Measurements from ENCODE around the gene LDLRAD4.

Gene LDLRAD4

DNA sequence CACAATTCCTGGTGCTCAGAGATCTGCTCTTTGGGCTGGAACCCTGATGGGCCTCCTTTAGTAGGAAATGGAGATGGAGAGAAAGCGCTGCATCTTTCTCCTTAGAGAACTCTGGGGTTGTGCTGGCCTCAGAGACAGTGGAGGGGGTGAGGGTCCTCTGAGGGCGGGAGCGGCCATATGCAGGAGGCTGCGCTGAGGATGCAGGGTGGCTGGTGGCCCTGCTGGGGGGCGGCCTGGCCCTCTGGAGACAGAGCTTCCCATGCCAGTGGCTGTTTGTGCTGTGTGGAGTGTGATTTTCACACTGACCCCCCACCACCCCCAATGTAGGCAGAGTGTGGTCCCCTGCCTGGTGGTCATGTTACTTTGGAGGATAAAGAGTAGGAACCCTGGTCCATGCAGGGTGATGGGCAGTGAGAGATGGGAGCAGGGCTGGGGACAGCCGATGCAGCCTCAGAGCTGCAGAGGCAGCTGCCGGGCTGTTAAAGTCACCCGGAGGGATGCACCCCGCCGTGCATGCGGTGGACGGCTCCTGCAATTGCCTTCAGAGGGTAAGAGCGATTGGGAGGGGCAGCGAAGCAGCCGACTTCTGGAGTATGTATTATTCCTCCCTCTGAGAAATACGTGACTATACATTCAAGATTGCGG is 313.2 kb downstream of the LDLRAD4 start:
- no peak for TF ChIP-seq CTCF (conservative IDR thresholded peaks at IDR 0.05; ENCODE audit: low read depth, low read length)
- no peak overlapping the region for H3K4me3 ChIP-seq (ENCODE audit: low read depth, low read length)
- DNase-seq (ENCODE audit: low read depth), result no peak

GRCh38 chr18:13532406-13533075 is 314.0 kb downstream of the LDLRAD4 start:
- no peak for TF ChIP-seq CTCF (conservative IDR thresholded peaks at IDR 0.05; ENCODE audit: low read depth, low read length)
- no peak overlapping the region for H3K4me3 ChIP-seq (ENCODE audit: low read depth, low read length)
- no peak for DNase-seq (ENCODE audit: low read depth)

GRCh38 chr18:13534631-13535030 is 316.1 kb downstream of the LDLRAD4 start:
- no peak for TF ChIP-seq CTCF (conservative IDR thresholded peaks at IDR 0.05; ENCODE audit: low read depth, low read length)
- no peak for DNase-seq (ENCODE audit: low read depth)
- no peak overlapping the region for H3K4me3 ChIP-seq (ENCODE audit: low read depth, low read length)

DNA sequence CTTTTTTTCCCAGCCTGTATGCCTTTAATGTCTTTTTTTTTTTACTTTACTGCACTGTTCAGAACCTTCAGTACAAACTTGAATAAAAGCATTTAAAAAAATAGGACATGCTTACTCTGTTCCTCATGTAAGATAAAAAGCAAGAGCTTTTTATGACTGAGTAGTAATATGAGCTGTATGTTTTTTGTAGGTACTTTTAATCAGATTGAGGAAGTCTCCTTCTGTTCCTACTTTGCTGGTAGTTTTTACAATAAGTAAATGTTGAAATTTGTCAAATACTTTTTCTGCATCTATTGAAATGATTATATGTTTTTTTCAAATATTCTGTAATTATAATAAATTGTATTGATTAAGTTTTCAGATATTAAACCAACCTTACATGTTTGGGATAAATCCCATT is 318.0 kb downstream of the LDLRAD4 start:
- no peak overlapping the region for H3K4me3 ChIP-seq (ENCODE audit: low read depth, low read length)
- TF ChIP-seq CTCF (conservative IDR thresholded peaks at IDR 0.05; ENCODE audit: low read depth, low read length), result no peak
- DNase-seq (ENCODE audit: low read depth), result no peak

- DNase-seq (ENCODE audit: low read depth), result no peak
- no peak for TF ChIP-seq CTCF (conservative IDR thresholded peaks at IDR 0.05; ENCODE audit: low read depth, low read length)
- H3K4me3 ChIP-seq (ENCODE audit: low read depth, low read length), result no peak overlapping the region
These were observed 318.6 kb downstream of the LDLRAD4 start for GRCh38 chr18:13537022-13537780.

DNA sequence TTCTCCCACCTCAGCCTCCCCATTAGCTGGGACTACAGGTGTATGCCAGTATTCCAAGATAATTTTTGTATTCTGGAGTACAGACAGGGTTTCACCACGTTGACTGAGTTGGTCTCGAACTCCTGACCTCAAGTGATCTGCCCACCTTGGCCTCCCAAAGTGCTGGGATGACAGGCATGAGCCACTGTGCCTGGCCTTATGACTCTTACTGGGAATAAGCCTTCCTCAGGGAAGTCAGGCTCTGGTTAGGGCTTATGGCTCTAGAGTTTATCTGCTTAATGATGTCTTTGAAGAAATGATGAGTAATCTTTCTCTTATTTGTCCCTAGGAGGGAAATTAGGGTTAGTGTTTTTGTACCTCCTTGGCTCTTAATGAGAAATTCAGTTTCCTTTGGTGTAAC is 320.1 kb downstream of the LDLRAD4 start:
- no peak overlapping the region for H3K4me3 ChIP-seq (ENCODE audit: low read depth, low read length)
- no peak for TF ChIP-seq CTCF (conservative IDR thresholded peaks at IDR 0.05; ENCODE audit: low read depth, low read length)
- no peak for DNase-seq (ENCODE audit: low read depth)
